ENCODE measurements around the gene GCNT2.

DNA sequence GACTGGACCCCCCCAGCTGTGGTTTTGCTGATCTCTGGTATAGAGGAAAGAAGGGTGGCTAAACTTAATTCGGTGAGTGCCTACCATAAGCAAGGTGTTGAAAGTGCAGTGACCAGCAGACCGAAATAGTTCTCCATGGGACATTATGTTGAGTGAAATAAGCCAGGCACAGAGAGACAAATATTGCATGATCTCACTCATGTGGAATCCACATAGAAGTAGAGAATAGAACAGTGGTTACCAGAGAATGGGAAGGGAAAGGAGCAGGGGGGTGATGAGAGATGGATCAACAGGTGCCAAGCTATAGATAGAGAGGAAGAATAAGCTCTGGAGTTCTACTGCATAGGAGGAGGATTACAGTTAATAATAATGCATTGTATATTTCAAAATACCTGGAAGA, 9.7 kb upstream of the GCNT2 start:
- TF ChIP-seq, protein P1, sequence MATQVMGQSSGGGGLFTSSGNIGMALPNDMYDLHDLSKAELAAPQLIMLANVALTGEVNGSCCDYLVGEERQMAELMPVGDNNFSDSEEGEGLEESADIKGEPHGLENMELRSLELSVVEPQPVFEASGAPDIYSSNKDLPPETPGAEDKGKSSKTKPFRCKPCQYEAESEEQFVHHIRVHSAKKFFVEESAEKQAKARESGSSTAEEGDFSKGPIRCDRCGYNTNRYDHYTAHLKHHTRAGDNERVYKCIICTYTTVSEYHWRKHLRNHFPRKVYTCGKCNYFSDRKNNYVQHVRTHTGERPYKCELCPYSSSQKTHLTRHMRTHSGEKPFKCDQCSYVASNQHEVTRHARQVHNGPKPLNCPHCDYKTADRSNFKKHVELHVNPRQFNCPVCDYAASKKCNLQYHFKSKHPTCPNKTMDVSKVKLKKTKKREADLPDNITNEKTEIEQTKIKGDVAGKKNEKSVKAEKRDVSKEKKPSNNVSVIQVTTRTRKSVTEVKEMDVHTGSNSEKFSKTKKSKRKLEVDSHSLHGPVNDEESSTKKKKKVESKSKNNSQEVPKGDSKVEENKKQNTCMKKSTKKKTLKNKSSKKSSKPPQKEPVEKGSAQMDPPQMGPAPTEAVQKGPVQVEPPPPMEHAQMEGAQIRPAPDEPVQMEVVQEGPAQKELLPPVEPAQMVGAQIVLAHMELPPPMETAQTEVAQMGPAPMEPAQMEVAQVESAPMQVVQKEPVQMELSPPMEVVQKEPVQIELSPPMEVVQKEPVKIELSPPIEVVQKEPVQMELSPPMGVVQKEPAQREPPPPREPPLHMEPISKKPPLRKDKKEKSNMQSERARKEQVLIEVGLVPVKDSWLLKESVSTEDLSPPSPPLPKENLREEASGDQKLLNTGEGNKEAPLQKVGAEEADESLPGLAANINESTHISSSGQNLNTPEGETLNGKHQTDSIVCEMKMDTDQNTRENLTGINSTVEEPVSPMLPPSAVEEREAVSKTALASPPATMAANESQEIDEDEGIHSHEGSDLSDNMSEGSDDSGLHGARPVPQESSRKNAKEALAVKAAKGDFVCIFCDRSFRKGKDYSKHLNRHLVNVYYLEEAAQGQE (IDR thresholded peaks at IDR 0.05; ENCODE audit: insufficient read depth in 1 of 2, low read depth in 2 of 2, low read length in 1 of 2): no peak
- TF ChIP-seq, protein P2, sequence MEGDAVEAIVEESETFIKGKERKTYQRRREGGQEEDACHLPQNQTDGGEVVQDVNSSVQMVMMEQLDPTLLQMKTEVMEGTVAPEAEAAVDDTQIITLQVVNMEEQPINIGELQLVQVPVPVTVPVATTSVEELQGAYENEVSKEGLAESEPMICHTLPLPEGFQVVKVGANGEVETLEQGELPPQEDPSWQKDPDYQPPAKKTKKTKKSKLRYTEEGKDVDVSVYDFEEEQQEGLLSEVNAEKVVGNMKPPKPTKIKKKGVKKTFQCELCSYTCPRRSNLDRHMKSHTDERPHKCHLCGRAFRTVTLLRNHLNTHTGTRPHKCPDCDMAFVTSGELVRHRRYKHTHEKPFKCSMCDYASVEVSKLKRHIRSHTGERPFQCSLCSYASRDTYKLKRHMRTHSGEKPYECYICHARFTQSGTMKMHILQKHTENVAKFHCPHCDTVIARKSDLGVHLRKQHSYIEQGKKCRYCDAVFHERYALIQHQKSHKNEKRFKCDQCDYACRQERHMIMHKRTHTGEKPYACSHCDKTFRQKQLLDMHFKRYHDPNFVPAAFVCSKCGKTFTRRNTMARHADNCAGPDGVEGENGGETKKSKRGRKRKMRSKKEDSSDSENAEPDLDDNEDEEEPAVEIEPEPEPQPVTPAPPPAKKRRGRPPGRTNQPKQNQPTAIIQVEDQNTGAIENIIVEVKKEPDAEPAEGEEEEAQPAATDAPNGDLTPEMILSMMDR (IDR thresholded peaks at IDR 0.05): no peak
- no peak for TF ChIP-seq SIN3A (IDR thresholded peaks at IDR 0.05; ENCODE audit: borderline replicate concordance, insufficient read depth, low read depth, low read length)

All from Panc1 (cell line).